GM10248 (cell line): Measurements from ENCODE around the gene FUT1.

ENCODE experiments used
- CTCF ChIA-PET: fragments of 300-600 bp; sonication (Branson Sonifier 250); formaldehyde crosslinking; extraction: SDS; loops from one replicate; lab custom pipeline; 2021; ENCODE audit warnings: antibody characterized with exemption; lab: Yijun Ruan, JAX
- POLR2A ChIA-PET: fragments of 350-650 bp; sonication (Branson Sonifier 250); formaldehyde crosslinking; extraction: SDS; loops from one replicate; lab custom pipeline; 2020; ENCODE audit warnings: antibody characterized with exemption; lab: Yijun Ruan, JAX
- DNase-seq: peaks from one replicate; pipeline ENCODE4 v3.0.0; 2012; ENCODE audit errors: extremely low spot score
- CTCF ChIP-seq: IDR thresholded peaks from 2 replicates; pipeline ENCODE4 v1.5.1; 2012; ENCODE audit warnings: mild to moderate bottlenecking, low read depth; ENCODE audit errors: extremely low read depth, missing control alignments, control extremely low read depth

FUT1 gene

GRCh38 chr19:48780631-48781391, 28.4 kb upstream of the FUT1 start:
- DNase-seq: no peak
- TF ChIP-seq CTCF: no peak
- ChIA-PET CTCF (interaction anchor here (1.3 to 6.2 kb wide), 5 partner anchors 15 to 317 kb away, joined by 3 to 43 read pairs (median 3); partner anchors contain the start of genes GYS1 and RUVBL2), POLR2A (interaction anchor here (0.6 kb wide), 1 partner anchor 447 kb away, joined by 3 read pairs; no protein-coding TSS in a partner anchor)

- POLR2A ChIA-PET: no interaction called here
- DNase-seq: no peak
- CTCF ChIA-PET: interaction anchor here (1.2 to 5.2 kb wide), 5 partner anchors 8 to 318 kb away, joined by 3 to 19 read pairs (median 3); no protein-coding TSS in a partner anchor
- TF ChIP-seq CTCF: no peak
Measured at GRCh38 chr19:48779636-48780035, 27.2 kb upstream of the FUT1 start.

- ChIA-PET CTCF (interaction anchor here (1.1 to 4.9 kb wide), 2 partner anchors 10 to 18 kb away, joined by 3 to 19 read pairs; no protein-coding TSS in a partner anchor), POLR2A (no interaction called here)
- no peak for DNase-seq
- no peak for TF ChIP-seq CTCF
Measured at GRCh38 chr19:48777720-48778119, 25.3 kb upstream of the FUT1 start.

GRCh38 chr19:48777139-48777538, 24.7 kb upstream of the FUT1 start:
- no peak for DNase-seq
- POLR2A ChIA-PET: no interaction called here

GRCh38 chr19:48772503-48772953, 20.1 kb upstream of the FUT1 start:
- no peak for TF ChIP-seq CTCF
- ChIA-PET POLR2A (no interaction called here), CTCF (no interaction called here)
- DNase-seq: no peak

More at GRCh38 chr19:48777139-48777538, 24.7 kb upstream of the FUT1 start:
- CTCF ChIA-PET: interaction anchor here (1.1 to 4.9 kb wide), 2 partner anchors 11 to 19 kb away, joined by 3 to 19 read pairs; no protein-coding TSS in a partner anchor
- no peak for TF ChIP-seq CTCF

GRCh38 chr19:48770734-48771472, 18.5 kb upstream of the FUT1 start:
- POLR2A ChIA-PET: no interaction called here
- no peak for TF ChIP-seq CTCF
- no peak for DNase-seq
- CTCF ChIA-PET: interaction anchor here (1.1 to 1.8 kb wide), 2 partner anchors 17 kb away, joined by 3 to 11 read pairs; no protein-coding TSS in a partner anchor
